ENCODE results near the gene RAD51.

The RAD51 gene

DNA sequence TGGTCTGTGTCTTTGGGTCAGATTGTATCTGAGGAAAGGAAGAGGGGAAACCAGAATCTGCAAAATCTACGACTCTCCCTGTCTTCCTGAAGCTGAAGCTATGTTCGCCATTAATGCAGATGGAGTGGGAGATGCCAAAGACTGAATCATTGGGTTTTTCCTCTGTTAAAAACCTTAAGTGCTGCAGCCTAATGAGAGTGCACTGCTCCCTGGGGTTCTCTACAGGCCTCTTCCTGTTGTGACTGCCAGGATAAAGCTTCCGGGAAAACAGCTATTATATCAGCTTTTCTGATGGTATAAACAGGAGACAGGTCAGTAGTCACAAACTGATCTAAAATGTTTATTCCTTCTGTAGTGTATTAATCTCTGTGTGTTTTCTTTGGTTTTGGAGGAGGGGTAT, 36.1 kb downstream of the RAD51 start:
- Histone ChIP-seq H3K9me3 (no peaks in the 10 kb centered on the region), H3K36me3 (peaks cover 59% of the 10 kb centered on the region), H3K27me3 (no peaks in the 10 kb centered on the region), H3K4me3 (ENCODE audit: low read depth, low read length) (no peak overlapping the region), H3K4me1 (no peaks in the 10 kb centered on the region)
- DNase-seq, result no peak
- TF ChIP-seq, protein P1, sequence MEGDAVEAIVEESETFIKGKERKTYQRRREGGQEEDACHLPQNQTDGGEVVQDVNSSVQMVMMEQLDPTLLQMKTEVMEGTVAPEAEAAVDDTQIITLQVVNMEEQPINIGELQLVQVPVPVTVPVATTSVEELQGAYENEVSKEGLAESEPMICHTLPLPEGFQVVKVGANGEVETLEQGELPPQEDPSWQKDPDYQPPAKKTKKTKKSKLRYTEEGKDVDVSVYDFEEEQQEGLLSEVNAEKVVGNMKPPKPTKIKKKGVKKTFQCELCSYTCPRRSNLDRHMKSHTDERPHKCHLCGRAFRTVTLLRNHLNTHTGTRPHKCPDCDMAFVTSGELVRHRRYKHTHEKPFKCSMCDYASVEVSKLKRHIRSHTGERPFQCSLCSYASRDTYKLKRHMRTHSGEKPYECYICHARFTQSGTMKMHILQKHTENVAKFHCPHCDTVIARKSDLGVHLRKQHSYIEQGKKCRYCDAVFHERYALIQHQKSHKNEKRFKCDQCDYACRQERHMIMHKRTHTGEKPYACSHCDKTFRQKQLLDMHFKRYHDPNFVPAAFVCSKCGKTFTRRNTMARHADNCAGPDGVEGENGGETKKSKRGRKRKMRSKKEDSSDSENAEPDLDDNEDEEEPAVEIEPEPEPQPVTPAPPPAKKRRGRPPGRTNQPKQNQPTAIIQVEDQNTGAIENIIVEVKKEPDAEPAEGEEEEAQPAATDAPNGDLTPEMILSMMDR (IDR thresholded peaks at IDR 0.05; ENCODE audit: low read depth, low read length), result no peak

DNA sequence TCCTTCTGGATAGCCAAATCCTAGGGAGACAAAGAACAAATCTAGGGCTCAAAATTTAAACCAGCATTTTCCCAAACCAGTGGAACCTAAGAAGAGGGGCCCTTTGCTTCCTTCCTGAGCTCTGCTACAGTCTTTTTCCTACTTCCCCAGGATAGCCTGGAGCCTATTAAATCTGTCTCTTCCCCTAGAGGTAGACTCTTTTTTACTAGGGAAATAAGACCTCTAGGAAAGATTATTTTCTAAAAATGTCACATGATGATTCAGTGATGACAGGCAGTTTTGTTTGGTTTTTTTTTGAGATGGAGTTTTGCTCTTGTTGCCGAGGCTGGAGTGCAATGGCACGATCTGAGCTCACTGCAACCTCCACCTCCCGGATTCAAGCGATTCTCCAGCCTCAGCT, 41.6 kb downstream of the RAD51 start:
- Histone ChIP-seq H3K9me3 (no peaks in the 10 kb centered on the region), H3K4me1 (no peaks in the 10 kb centered on the region), H3K27me3 (no peaks in the 10 kb centered on the region), H3K4me3 (ENCODE audit: low read depth, low read length) (no peak overlapping the region), H3K36me3 (peaks cover 80% of the 10 kb centered on the region)
- DNase-seq, result no peak
- TF ChIP-seq, protein P1 (IDR thresholded peaks at IDR 0.05; ENCODE audit: low read depth, low read length), result no peak

DNA sequence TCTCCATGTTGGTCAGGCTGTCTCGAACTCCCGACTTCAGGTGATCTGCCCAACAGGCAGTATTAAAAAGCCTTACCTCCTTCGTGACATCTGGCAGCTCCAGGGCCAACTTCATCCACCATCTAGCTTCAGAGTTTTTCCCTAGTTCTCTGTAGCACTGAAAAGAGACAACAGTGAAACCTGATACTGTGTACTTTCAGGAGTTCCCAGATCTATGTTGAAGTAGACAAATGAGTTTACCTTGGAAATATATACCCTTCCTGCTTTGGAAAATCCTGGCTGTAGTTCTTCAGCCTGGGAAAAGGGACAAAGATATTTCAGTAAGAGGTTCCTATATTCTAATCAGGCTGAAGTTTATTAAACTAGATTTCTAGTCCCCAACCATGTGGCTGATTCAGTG, 42.1 kb downstream of the RAD51 start:
- TF ChIP-seq, protein P1 (IDR thresholded peaks at IDR 0.05; ENCODE audit: low read depth, low read length), result no peak
- DNase-seq, result no peak
- Histone ChIP-seq H3K36me3 (peaks cover 80% of the 10 kb centered on the region), H3K9me3 (no peaks in the 10 kb centered on the region), H3K27me3 (no peaks in the 10 kb centered on the region), H3K4me1 (no peaks in the 10 kb centered on the region), H3K4me3 (ENCODE audit: low read depth, low read length) (no peak overlapping the region)

DNA sequence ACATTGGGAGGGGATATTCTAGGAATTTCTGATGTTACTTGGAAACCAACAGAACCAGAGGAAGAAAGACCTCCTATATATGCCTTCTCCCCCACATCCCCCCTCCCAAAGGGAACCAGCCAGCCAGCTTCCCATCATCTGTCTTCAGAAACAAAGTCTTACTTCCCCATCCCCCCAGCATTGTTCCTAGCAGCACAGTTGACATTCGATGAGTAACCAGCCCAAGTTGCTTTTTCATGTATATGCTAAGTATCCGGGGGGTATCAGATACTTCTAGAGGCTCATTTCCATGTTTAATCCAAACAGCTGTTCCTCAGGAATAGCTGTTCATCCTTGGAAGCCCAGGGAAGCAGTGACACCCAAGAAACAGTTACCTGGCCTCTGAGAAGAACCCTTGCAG, 44.1 kb downstream of the RAD51 start:
- Histone ChIP-seq H3K27me3 (no peaks in the 10 kb centered on the region), H3K36me3 (peaks cover 81% of the 10 kb centered on the region), H3K4me1 (no peaks in the 10 kb centered on the region), H3K4me3 (ENCODE audit: low read depth, low read length) (no peak overlapping the region), H3K9me3 (no peaks in the 10 kb centered on the region)
- TF ChIP-seq, protein P1 (IDR thresholded peaks at IDR 0.05; ENCODE audit: low read depth, low read length), result no peak
- DNase-seq, result no peak

DNA sequence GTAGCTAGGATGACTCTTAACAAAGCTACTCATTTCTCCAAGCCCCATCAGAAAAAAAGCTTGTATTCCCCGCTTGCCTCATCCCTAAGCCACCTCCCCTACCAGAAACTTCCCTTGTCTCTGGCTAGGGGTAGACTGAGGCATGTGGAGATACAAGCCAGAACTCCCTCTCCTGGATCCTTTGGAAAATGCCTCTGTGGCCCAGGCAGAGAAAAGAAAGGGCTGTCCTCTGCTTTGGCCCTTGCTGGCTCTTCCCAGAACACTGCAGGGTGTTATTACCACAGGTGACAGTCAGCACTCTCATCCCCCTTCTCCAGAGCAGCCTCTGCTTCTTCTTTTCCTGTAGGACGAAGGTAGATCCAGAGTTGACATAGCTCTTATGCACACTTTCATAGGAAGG, 44.9 kb downstream of the RAD51 start:
- TF ChIP-seq, protein P1 (IDR thresholded peaks at IDR 0.05; ENCODE audit: low read depth, low read length), result no peak; the same call in 1 of the 2 replicates
- no peaks in the 10 kb centered on the region for H3K27me3 ChIP-seq
- no peak overlapping the region for H3K4me3 ChIP-seq (ENCODE audit: low read depth, low read length)
- DNase-seq, result no peak
- no peaks in the 10 kb centered on the region for H3K9me3 ChIP-seq
- no peaks in the 10 kb centered on the region for H3K4me1 ChIP-seq
- H3K36me3 ChIP-seq, result peaks cover 84% of the 10 kb centered on the region

DNA sequence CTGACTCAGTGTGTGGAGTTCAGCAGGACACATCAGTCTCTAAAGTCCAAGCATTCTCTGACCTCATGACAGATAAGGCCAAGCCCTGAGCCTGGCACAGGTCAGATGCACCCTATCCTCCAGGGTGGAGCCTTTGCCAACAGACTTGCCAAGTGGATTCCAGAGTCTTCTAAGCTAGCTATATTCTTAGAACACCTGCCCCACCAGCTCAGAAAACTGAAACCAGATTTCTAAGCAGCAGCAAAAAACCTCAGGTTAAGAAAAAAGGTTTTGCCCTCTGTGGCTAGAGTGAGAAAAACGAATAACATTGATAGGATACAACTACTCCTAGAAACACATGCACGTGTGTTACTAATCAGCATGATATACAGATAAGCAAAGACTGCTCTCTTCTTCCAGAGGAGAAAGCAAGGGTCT, 48.5 kb downstream of the RAD51 start:
- Histone ChIP-seq H3K4me1 (peaks cover 8% of the 10 kb centered on the region), H3K36me3 (peaks cover 68% of the 10 kb centered on the region), H3K4me3 (ENCODE audit: low read depth, low read length) (no peak overlapping the region), H3K27me3 (no peaks in the 10 kb centered on the region), H3K9me3 (no peaks in the 10 kb centered on the region)
- DNase-seq, result no peak
- TF ChIP-seq, protein P1 (IDR thresholded peaks at IDR 0.05; ENCODE audit: low read depth, low read length), result no peak
